Activated T-cell treated with anti-CD3 and anti-CD28 coated beads, Interleukin-2, amount 50 U/mL, for 4 hours (primary cell): ENCODE data around the gene TNRC18. TPM values are rescaled to one million over a fixed set of nuclear protein-coding genes. Genes with fewer than 3 reads are reported as not detected.
"Not testable (repeated sequence)": the region's sequence is repeated elsewhere in the genome, so short reads cannot be mapped to it uniquely, and the experiment has no call there.

Source experiments
- ATAC-seq, 2 donors: fragments of 200-7000 bp; cut with Tn5 transposase; one replicate each; pipeline ENCODE4 v1.10.0; 2021
- DNase-seq: peaks from one replicate; pipeline ENCODE4 v3.0.0-alpha.2; 2020
- H3K27me3 Mint-ChIP-seq: one replicate; pipeline ENCODE4 v1.8.0; 2021; ENCODE audit warnings: low read depth, mixed read lengths
- H3K36me3 Mint-ChIP-seq: one replicate; pipeline ENCODE4 v1.8.0; 2022; ENCODE audit warnings: mixed read lengths; ENCODE audit not compliant: insufficient read depth
- H3K4me1 Mint-ChIP-seq: one replicate; pipeline ENCODE4 v1.8.0; 2021; ENCODE audit warnings: low read depth, mixed read lengths
- H3K4me3 Mint-ChIP-seq: one replicate; pipeline ENCODE4 v1.8.0; 2021; ENCODE audit warnings: mild to moderate bottlenecking, moderate library complexity, mixed read lengths
- H3K9me3 Mint-ChIP-seq: one replicate; pipeline ENCODE4 v1.8.0; 2021; ENCODE audit warnings: mixed read lengths
- total RNA-seq, 3 donors: library from RNA; stranded (reverse); gene quantifications; one replicate each; pipeline ENCODE4 v1.2.1, GENCODE V29; 2021

Gene TNRC18
- total RNA-seq, 3 donors from 2014 or later: 45.4 to 55.2 (median 48.4) TPM

GRCh38 chr7:5333121-5334045, 90.3 kb downstream of the TNRC18 start:
- peaks cover 44% of the 10 kb centered on the region for H3K36me3 Mint-ChIP-seq
- H3K27me3 Mint-ChIP-seq: no peaks in the 10 kb centered on the region
- peaks cover 10% of the 10 kb centered on the region for H3K9me3 Mint-ChIP-seq
- H3K4me1 Mint-ChIP-seq: peaks cover 18% of the 10 kb centered on the region
- no peak overlapping the region for H3K4me3 Mint-ChIP-seq
- ATAC-seq: no peak
- DNase-seq: no peak

GRCh38 chr7:5332579-5332978, 91.1 kb downstream of the TNRC18 start:
- DNase-seq: no peak
- Mint-ChIP-seq H3K36me3 (peaks cover 38% of the 10 kb centered on the region), H3K4me1 (peaks cover 18% of the 10 kb centered on the region), H3K4me3 (no peak overlapping the region), H3K27me3 (no peaks in the 10 kb centered on the region), H3K9me3 (peaks cover 10% of the 10 kb centered on the region)
- no peak for ATAC-seq

- no peak for DNase-seq
- no peaks in the 10 kb centered on the region for H3K9me3 Mint-ChIP-seq
- ATAC-seq: no peak
- H3K4me1 Mint-ChIP-seq: peaks cover 21% of the 10 kb centered on the region
- H3K36me3 Mint-ChIP-seq: peaks cover 23% of the 10 kb centered on the region
- H3K4me3 Mint-ChIP-seq: no peak overlapping the region
- H3K27me3 Mint-ChIP-seq: no peaks in the 10 kb centered on the region
These were observed 93.3 kb downstream of the TNRC18 start for GRCh38 chr7:5330288-5330687.

GRCh38 chr7:5324961-5325360, 98.7 kb downstream of the TNRC18 start:
- no peak for DNase-seq
- Mint-ChIP-seq H3K4me1 (peaks cover 3% of the 10 kb centered on the region), H3K36me3 (peaks cover 23% of the 10 kb centered on the region), H3K9me3 (no peaks in the 10 kb centered on the region), H3K4me3 (no peak overlapping the region), H3K27me3 (no peaks in the 10 kb centered on the region)
- no peak for ATAC-seq

- ATAC-seq, DNase-seq, H3K4me1 Mint-ChIP-seq, H3K4me3 Mint-ChIP-seq, H3K9me3 Mint-ChIP-seq, H3K27me3 Mint-ChIP-seq: not testable (repeated sequence)
- peaks cover 32% of the 10 kb centered on the region for H3K36me3 Mint-ChIP-seq
These were observed 99.5 kb downstream of the TNRC18 start for GRCh38 chr7:5323800-5324781.

GRCh38 chr7:5322621-5323410, 100.8 kb downstream of the TNRC18 start:
- ATAC-seq (no peak), DNase-seq (no peak)
- Mint-ChIP-seq H3K9me3 (peaks cover 9% of the 10 kb centered on the region), H3K36me3 (peaks cover 42% of the 10 kb centered on the region), H3K4me1 (peaks cover 3% of the 10 kb centered on the region), H3K27me3 (no peaks in the 10 kb centered on the region), H3K4me3 (no peak overlapping the region)

GRCh38 chr7:5320802-5321396, 102.7 kb downstream of the TNRC18 start:
- ATAC-seq (no peak), DNase-seq (no peak)
- no peak overlapping the region for H3K4me3 Mint-ChIP-seq
- H3K4me1 Mint-ChIP-seq: no peaks in the 10 kb centered on the region
- H3K27me3 Mint-ChIP-seq: no peaks in the 10 kb centered on the region
- peaks cover 40% of the 10 kb centered on the region for H3K36me3 Mint-ChIP-seq
- peaks cover 9% of the 10 kb centered on the region for H3K9me3 Mint-ChIP-seq

- DNase-seq: no peak
- peaks cover 43% of the 10 kb centered on the region for H3K36me3 Mint-ChIP-seq
- no peaks in the 10 kb centered on the region for H3K27me3 Mint-ChIP-seq
- no peak for ATAC-seq
- no peak overlapping the region for H3K4me3 Mint-ChIP-seq
- H3K9me3 Mint-ChIP-seq: peaks cover 9% of the 10 kb centered on the region
- no peaks in the 10 kb centered on the region for H3K4me1 Mint-ChIP-seq
These were observed 103.2 kb downstream of the TNRC18 start for GRCh38 chr7:5320391-5320790.

- H3K27me3 Mint-ChIP-seq, H3K4me1 Mint-ChIP-seq, DNase-seq, ATAC-seq, H3K9me3 Mint-ChIP-seq, H3K4me3 Mint-ChIP-seq: not testable (repeated sequence)
- peaks cover 43% of the 10 kb centered on the region for H3K36me3 Mint-ChIP-seq
These were observed 105.0 kb downstream of the TNRC18 start for GRCh38 chr7:5318613-5319012.

GRCh38 chr7:5315761-5316160, 107.9 kb downstream of the TNRC18 start:
- no peak overlapping the region for H3K4me3 Mint-ChIP-seq
- H3K4me1 Mint-ChIP-seq: no peaks in the 10 kb centered on the region
- ATAC-seq (no peak), DNase-seq (no peak)
- peaks cover 38% of the 10 kb centered on the region for H3K36me3 Mint-ChIP-seq
- H3K9me3 Mint-ChIP-seq: peaks cover 9% of the 10 kb centered on the region
- H3K27me3 Mint-ChIP-seq: no peaks in the 10 kb centered on the region

- no peaks in the 10 kb centered on the region for H3K27me3 Mint-ChIP-seq
- ATAC-seq (no peak), DNase-seq (no peak)
- H3K4me3 Mint-ChIP-seq: no peak overlapping the region
- H3K9me3 Mint-ChIP-seq: peaks cover 9% of the 10 kb centered on the region
- H3K36me3 Mint-ChIP-seq: peaks cover 34% of the 10 kb centered on the region
- H3K4me1 Mint-ChIP-seq: no peaks in the 10 kb centered on the region
These were observed 108.8 kb downstream of the TNRC18 start for GRCh38 chr7:5314864-5315263.

- H3K9me3 Mint-ChIP-seq, H3K27me3 Mint-ChIP-seq, H3K4me3 Mint-ChIP-seq, ATAC-seq, DNase-seq, H3K4me1 Mint-ChIP-seq: not testable (repeated sequence)
- peaks cover 23% of the 10 kb centered on the region for H3K36me3 Mint-ChIP-seq
These were observed 110.4 kb downstream of the TNRC18 start for GRCh38 chr7:5313076-5313885.
